ENCODE measurements around the gene SRSF7. TPM values are rescaled to one million over a fixed set of nuclear protein-coding genes. Genes with fewer than 3 reads are reported as not detected.
"Not testable (repeated sequence)": the region's sequence is repeated elsewhere in the genome, so short reads cannot be mapped to it uniquely, and the experiment has no call there.

The SRSF7 gene
- total RNA-seq (100 to 1,000 TPM; 115 to 123 TPM), polyA plus RNA-seq (ENCODE audit: insufficient read length in 2 of 2) (100 to 1,000 TPM; 145 to 162 TPM)
- long read RNA-seq, donor 1, transcript SRSF7-208 (7 exons, 1,903 nt), result minor isoform, 12 of 75 reads
- long read RNA-seq, donor 1, transcript SRSF7-201 (8 exons, 2,489 nt), result major isoform, 28 of 75 reads
- long read RNA-seq, donor 1, transcript SRSF7-209 (7 exons, 2,453 nt), result minor isoform, 13 of 75 reads
- long read RNA-seq, donor 1, partial matches to known transcripts, result 10 of 75 reads
- long read RNA-seq, donor 1, other reads (novel, unspliced or antisense), result 6 of 75 reads
- long read RNA-seq, donor 2, transcript SRSF7-201 (8 exons, 2,489 nt), result major isoform, 15 of 22 reads
- long read RNA-seq, donor 2, partial matches to known transcripts, result 0 of 22 reads
- long read RNA-seq, donor 2, other reads (novel, unspliced or antisense), result 0 of 22 reads
- long read RNA-seq, donor 3, transcript SRSF7-209 (7 exons, 2,453 nt), result minor isoform, 8 of 30 reads
- long read RNA-seq, donor 3, transcript SRSF7-201 (8 exons, 2,489 nt), result major isoform, 20 of 30 reads
- long read RNA-seq, donor 3, partial matches to known transcripts, result 0 of 30 reads
- long read RNA-seq, donor 3, other reads (novel, unspliced or antisense), result 0 of 30 reads
- long read RNA-seq, donor 4, transcript SRSF7-209 (7 exons, 2,453 nt), result minor isoform, 13 of 152 reads
- long read RNA-seq, donor 4, transcript SRSF7-204 (9 exons, 2,857 nt), result minor isoform, 7 of 152 reads
- long read RNA-seq, donor 4, transcript SRSF7-201 (8 exons, 2,489 nt), result major isoform, 63 of 152 reads
- long read RNA-seq, donor 4, transcript SRSF7-208 (7 exons, 1,903 nt), result minor isoform, 9 of 152 reads
- long read RNA-seq, donor 4, partial matches to known transcripts, result 51 of 152 reads
- long read RNA-seq, donor 4, other reads (novel, unspliced or antisense), result 0 of 152 reads

- Histone ChIP-seq H3K36me3 (ENCODE audit: control insufficient read depth, insufficient read depth, low read length) (peaks cover 14% of the 10 kb centered on the region), H3K27me3 (ENCODE audit: control insufficient read depth, insufficient read depth, low read length) (no peaks in the 10 kb centered on the region), H3K4me1 (ENCODE audit: control insufficient read depth, insufficient read depth, low read length) (peaks cover 9% of the 10 kb centered on the region), H3K9me3 (ENCODE audit: control insufficient read depth, insufficient read depth, low read length) (no peaks in the 10 kb centered on the region), H3K4me3 (ENCODE audit: low read depth, low read length) (peak within 1 kb of the TSS; percentile 98), H3K27ac (ENCODE audit: low read depth, low read length) (peak within 1 kb of the TSS; percentile 100)
- DNase-seq (ENCODE audit: low read depth in 4 of 6, low spot score in 6 of 6), result peak; percentile 99 to 100 (median 99)
- under 1% methylated on average over 67 of the region's 68 CpGs for WGBS (ENCODE audit: insufficient coverage)
Measured at GRCh38 chr2:38750891-38751595, at the start of gene SRSF7. TSS of gene SRSF7 (minus strand) at chr2:38751361. CDS start at chr2:38751256, 105 bp downstream.

- Histone ChIP-seq H3K9me3 (ENCODE audit: control insufficient read depth, insufficient read depth, low read length) (no peaks in the 10 kb centered on the region), H3K27me3 (ENCODE audit: control insufficient read depth, insufficient read depth, low read length) (no peaks in the 10 kb centered on the region), H3K4me3 (ENCODE audit: low read depth, low read length) (no peak overlapping the region), H3K27ac (ENCODE audit: low read depth, low read length) (no peak overlapping the region), H3K36me3 (ENCODE audit: control insufficient read depth, insufficient read depth, low read length) (peaks cover 34% of the 10 kb centered on the region), H3K4me1 (ENCODE audit: control insufficient read depth, insufficient read depth, low read length) (no peaks in the 10 kb centered on the region)
- whole genome bisulfite sequencing (ENCODE audit: insufficient coverage), result no CpG with 5 or more reads among the region's 3 CpGs
- DNase-seq (ENCODE audit: low read depth in 4 of 6, low spot score in 6 of 6), result no peak
Measured at GRCh38 chr2:38797953-38798352, 46.8 kb upstream of the SRSF7 start.

- Histone ChIP-seq H3K4me3 (ENCODE audit: low read depth, low read length) (no peak overlapping the region), H3K36me3 (ENCODE audit: control insufficient read depth, insufficient read depth, low read length) (peaks cover 28% of the 10 kb centered on the region), H3K4me1 (ENCODE audit: control insufficient read depth, insufficient read depth, low read length) (no peaks in the 10 kb centered on the region), H3K27ac (ENCODE audit: low read depth, low read length) (no peak overlapping the region), H3K27me3 (ENCODE audit: control insufficient read depth, insufficient read depth, low read length) (no peaks in the 10 kb centered on the region), H3K9me3 (ENCODE audit: control insufficient read depth, insufficient read depth, low read length) (no peaks in the 10 kb centered on the region)
- no peak for DNase-seq (ENCODE audit: low read depth in 4 of 6, low spot score in 6 of 6)
- WGBS (ENCODE audit: insufficient coverage), result 88% methylated on average over 4 of the region's 10 CpGs
Measured at GRCh38 chr2:38797250-38797676, 46.1 kb upstream of the SRSF7 start.

GRCh38 chr2:38795016-38795415 is 43.9 kb upstream of the SRSF7 start:
- not testable (repeated sequence) for H3K27me3 ChIP-seq (ENCODE audit: control insufficient read depth, insufficient read depth, low read length); H3K4me3 ChIP-seq (ENCODE audit: low read depth, low read length); H3K9me3 ChIP-seq (ENCODE audit: control insufficient read depth, insufficient read depth, low read length); H3K4me1 ChIP-seq (ENCODE audit: control insufficient read depth, insufficient read depth, low read length); H3K27ac ChIP-seq (ENCODE audit: low read depth, low read length); DNase-seq (ENCODE audit: low read depth in 4 of 6, low spot score in 6 of 6)
- H3K36me3 ChIP-seq (ENCODE audit: control insufficient read depth, insufficient read depth, low read length), result peaks cover 13% of the 10 kb centered on the region
- 93% methylated on average over 7 of the region's 7 CpGs for WGBS (ENCODE audit: insufficient coverage)

- WGBS (ENCODE audit: insufficient coverage), result 88% methylated on average over 5 of the region's 7 CpGs
- H3K27me3 ChIP-seq (ENCODE audit: control insufficient read depth, insufficient read depth, low read length), result no peaks in the 10 kb centered on the region
- no peaks in the 10 kb centered on the region for H3K4me1 ChIP-seq (ENCODE audit: control insufficient read depth, insufficient read depth, low read length)
- H3K4me3 ChIP-seq (ENCODE audit: low read depth, low read length), result no peak overlapping the region
- no peaks in the 10 kb centered on the region for H3K9me3 ChIP-seq (ENCODE audit: control insufficient read depth, insufficient read depth, low read length)
- DNase-seq (ENCODE audit: low read depth in 4 of 6, low spot score in 6 of 6), result no peak
- no peak overlapping the region for H3K27ac ChIP-seq (ENCODE audit: low read depth, low read length)
- peaks cover 13% of the 10 kb centered on the region for H3K36me3 ChIP-seq (ENCODE audit: control insufficient read depth, insufficient read depth, low read length)
Measured at GRCh38 chr2:38794235-38794946, 43.2 kb upstream of the SRSF7 start.

DNA sequence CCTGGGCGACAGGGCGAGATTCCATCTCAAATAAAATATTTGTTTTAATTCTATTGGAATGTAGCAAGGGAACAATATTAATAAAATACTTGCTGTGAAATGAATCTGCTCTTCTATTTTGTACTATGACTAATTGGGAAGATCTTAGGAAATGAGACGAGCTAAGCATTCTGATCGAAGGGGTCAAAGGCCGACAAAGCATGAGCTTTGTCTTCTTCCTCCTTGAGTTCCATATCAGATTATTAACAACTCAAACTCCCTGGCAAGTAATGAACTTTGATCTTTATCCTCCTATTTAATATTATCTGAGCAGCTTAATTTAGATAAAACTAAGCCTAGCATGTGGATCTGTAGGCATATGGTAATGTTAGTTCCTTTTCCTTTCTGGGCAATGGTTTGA is 42.4 kb upstream of the SRSF7 start:
- DNase-seq (ENCODE audit: low read depth in 4 of 6, low spot score in 6 of 6), result no peak
- no peak overlapping the region for H3K4me3 ChIP-seq (ENCODE audit: low read depth, low read length)
- H3K9me3 ChIP-seq (ENCODE audit: control insufficient read depth, insufficient read depth, low read length), result no peaks in the 10 kb centered on the region
- peaks cover 4% of the 10 kb centered on the region for H3K36me3 ChIP-seq (ENCODE audit: control insufficient read depth, insufficient read depth, low read length)
- WGBS (ENCODE audit: insufficient coverage), result no CpG with 5 or more reads among the region's 5 CpGs
- no peak overlapping the region for H3K27ac ChIP-seq (ENCODE audit: low read depth, low read length)
- no peaks in the 10 kb centered on the region for H3K4me1 ChIP-seq (ENCODE audit: control insufficient read depth, insufficient read depth, low read length)
- H3K27me3 ChIP-seq (ENCODE audit: control insufficient read depth, insufficient read depth, low read length), result no peaks in the 10 kb centered on the region

DNA sequence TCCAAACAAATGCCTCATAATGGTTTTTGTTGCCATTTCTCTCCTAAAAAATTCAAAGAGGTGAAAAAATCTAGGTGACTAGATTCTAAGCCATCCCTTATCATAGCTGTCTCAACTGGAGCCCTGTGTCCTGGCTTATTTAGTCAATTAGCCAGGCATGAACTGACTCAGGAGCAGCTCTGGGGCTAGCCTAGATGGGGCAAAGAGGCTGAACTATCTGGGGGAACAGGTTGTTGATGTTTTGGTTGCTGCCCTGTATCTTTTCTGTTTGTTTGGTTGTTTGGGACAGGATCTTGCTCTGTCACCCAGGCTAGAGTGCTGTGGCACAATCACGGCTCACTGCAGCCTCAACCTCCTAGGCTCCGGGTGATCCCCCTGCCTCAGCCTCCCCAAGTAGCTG is 41.6 kb upstream of the SRSF7 start:
- H3K4me3 ChIP-seq (ENCODE audit: low read depth, low read length), result no peak overlapping the region
- DNase-seq (ENCODE audit: low read depth in 4 of 6, low spot score in 6 of 6), result no peak
- H3K9me3 ChIP-seq (ENCODE audit: control insufficient read depth, insufficient read depth, low read length), result no peaks in the 10 kb centered on the region
- no peaks in the 10 kb centered on the region for H3K27me3 ChIP-seq (ENCODE audit: control insufficient read depth, insufficient read depth, low read length)
- no CpG with 5 or more reads among the region's 2 CpGs for WGBS (ENCODE audit: insufficient coverage)
- no peaks in the 10 kb centered on the region for H3K36me3 ChIP-seq (ENCODE audit: control insufficient read depth, insufficient read depth, low read length)
- no peaks in the 10 kb centered on the region for H3K4me1 ChIP-seq (ENCODE audit: control insufficient read depth, insufficient read depth, low read length)
- H3K27ac ChIP-seq (ENCODE audit: low read depth, low read length), result no peak overlapping the region

DNA sequence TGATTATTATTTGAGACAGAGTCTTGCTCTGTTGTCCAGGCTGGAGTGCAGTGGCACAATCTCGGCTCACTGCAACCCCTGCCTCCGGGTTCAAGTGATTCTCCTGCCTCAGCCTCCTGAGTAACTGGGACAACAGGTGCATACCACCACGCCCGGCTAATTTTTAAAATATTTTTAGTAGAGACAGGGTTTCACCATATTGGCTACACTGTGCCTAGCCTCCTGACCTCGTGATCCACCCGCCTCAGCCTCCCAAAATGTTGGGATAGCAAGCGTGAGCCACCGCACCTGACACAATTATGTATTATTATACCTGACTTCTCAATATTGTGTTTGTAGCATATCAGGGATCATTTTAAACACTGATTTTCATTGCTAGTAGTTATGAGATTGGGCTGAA is 41.2 kb upstream of the SRSF7 start:
- WGBS (ENCODE audit: insufficient coverage), result 93% methylated on average over 3 of the region's 8 CpGs
- not testable (repeated sequence) for H3K36me3 ChIP-seq (ENCODE audit: control insufficient read depth, insufficient read depth, low read length); H3K9me3 ChIP-seq (ENCODE audit: control insufficient read depth, insufficient read depth, low read length); DNase-seq (ENCODE audit: low read depth in 4 of 6, low spot score in 6 of 6); H3K4me1 ChIP-seq (ENCODE audit: control insufficient read depth, insufficient read depth, low read length); H3K4me3 ChIP-seq (ENCODE audit: low read depth, low read length); H3K27ac ChIP-seq (ENCODE audit: low read depth, low read length); H3K27me3 ChIP-seq (ENCODE audit: control insufficient read depth, insufficient read depth, low read length)

- H3K4me1 ChIP-seq (ENCODE audit: control insufficient read depth, insufficient read depth, low read length), result no peaks in the 10 kb centered on the region
- DNase-seq (ENCODE audit: low read depth in 4 of 6, low spot score in 6 of 6), result no peak
- no peaks in the 10 kb centered on the region for H3K27me3 ChIP-seq (ENCODE audit: control insufficient read depth, insufficient read depth, low read length)
- no peaks in the 10 kb centered on the region for H3K36me3 ChIP-seq (ENCODE audit: control insufficient read depth, insufficient read depth, low read length)
- no peak overlapping the region for H3K27ac ChIP-seq (ENCODE audit: low read depth, low read length)
- H3K9me3 ChIP-seq (ENCODE audit: control insufficient read depth, insufficient read depth, low read length), result no peaks in the 10 kb centered on the region
- no peak overlapping the region for H3K4me3 ChIP-seq (ENCODE audit: low read depth, low read length)
- WGBS (ENCODE audit: insufficient coverage), result 78% methylated on average over 1 of the region's 1 CpG
Measured at GRCh38 chr2:38791744-38792143, 40.6 kb upstream of the SRSF7 start.
